Fibroblast of pulmonary artery (primary cell): ENCODE data around the gene UBALD1.

Source experiments
- DNase-seq: peaks from one replicate; pipeline ENCODE4 v3.0.0-alpha.2; 2010; ENCODE audit warnings: low read depth
- H3K4me3 ChIP-seq: replicated peaks from 2 replicates; pipeline ENCODE4 v1.5.1; 2011; ENCODE audit warnings: low read depth, mild to moderate bottlenecking, control low read depth, low read length, moderate library complexity
- TF ChIP-seq, protein P1 (sequence below): IDR thresholded peaks from 2 replicates; pipeline ENCODE4 v1.5.1; 2011; ENCODE audit warnings: mild to moderate bottlenecking, control low read depth, low read length, inconsistent platforms; ENCODE audit errors: missing control alignments

Gene UBALD1

DNA sequence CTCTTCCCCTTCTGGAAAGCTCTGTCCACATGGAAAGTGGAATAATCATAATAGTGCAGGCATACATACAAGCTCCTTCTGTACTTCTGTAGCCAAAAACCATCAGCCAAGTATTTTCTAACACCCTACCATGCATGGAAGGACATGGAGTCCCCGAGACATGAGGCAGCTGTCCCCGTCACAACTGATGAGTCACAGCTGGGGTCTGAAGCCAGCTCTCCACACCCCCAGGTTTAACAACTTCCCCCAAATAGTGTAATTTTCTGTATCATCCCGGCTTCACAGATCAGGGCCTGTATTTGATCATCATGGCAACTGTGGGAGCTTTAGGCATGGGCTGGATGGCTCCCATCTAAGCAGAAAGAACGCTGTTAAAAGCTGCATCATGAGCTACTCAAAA lies 42.0 kb downstream of the UBALD1 start:
- DNase-seq, result peak; percentile 37
- TF ChIP-seq, protein P1, sequence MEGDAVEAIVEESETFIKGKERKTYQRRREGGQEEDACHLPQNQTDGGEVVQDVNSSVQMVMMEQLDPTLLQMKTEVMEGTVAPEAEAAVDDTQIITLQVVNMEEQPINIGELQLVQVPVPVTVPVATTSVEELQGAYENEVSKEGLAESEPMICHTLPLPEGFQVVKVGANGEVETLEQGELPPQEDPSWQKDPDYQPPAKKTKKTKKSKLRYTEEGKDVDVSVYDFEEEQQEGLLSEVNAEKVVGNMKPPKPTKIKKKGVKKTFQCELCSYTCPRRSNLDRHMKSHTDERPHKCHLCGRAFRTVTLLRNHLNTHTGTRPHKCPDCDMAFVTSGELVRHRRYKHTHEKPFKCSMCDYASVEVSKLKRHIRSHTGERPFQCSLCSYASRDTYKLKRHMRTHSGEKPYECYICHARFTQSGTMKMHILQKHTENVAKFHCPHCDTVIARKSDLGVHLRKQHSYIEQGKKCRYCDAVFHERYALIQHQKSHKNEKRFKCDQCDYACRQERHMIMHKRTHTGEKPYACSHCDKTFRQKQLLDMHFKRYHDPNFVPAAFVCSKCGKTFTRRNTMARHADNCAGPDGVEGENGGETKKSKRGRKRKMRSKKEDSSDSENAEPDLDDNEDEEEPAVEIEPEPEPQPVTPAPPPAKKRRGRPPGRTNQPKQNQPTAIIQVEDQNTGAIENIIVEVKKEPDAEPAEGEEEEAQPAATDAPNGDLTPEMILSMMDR, result no peak

DNA sequence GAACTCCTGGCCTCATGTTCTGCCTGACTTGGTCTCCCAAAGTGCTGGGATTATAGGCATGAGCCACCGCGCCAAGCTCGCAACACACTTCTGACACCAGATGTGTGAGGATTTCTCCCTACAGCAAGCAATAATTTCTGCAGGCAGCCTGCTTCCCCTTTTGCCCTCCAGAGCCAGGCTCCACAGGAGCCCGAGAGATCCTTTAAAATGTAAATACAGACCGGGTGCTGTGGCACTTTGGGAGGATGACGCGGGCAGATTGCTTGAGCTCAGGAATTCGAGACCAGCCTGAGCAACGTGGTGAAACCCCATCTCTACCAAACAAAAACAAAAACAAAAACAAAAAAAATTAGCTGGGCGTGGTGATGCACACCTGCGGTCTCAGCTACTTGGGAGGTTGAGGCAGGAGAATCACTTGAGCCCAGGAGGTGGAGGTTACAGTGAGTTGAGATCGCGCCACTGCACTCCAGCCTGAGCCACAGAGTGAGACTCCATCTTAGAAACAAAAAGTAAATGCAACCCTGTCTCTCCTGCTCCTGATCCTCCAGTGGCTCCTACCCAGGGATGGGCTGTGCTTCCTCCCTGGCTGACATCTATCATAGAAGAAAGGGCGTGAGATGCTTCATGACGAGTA lies 43.9 kb downstream of the UBALD1 start:
- DNase-seq, result no peak
- no peak overlapping the region for H3K4me3 ChIP-seq
- TF ChIP-seq, protein P1, result no peak

More for the DNA sequence above, 42.0 kb downstream of the UBALD1 start:
- H3K4me3 ChIP-seq, result no peak overlapping the region

DNA sequence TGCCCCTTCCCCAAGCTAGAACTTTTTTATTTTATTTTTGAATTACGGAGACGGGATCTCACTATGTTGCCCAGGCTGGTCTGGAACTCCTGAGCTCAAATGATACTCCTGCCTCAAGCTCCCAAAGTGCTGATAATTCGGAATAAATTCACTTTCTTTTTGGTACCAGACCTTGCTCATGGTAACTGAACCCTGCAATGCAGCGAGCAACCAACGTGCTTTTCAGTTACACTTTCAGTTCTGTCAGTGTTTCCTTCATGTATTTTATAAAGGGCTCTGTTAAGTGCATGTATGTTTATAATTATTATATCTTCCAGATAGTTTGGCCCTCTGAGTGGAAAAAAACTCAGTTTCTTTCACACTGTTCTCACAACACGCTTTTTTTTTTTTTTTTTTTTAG lies 44.6 kb downstream of the UBALD1 start:
- no peak for DNase-seq
- TF ChIP-seq, protein P1, result no peak
- no peak overlapping the region for H3K4me3 ChIP-seq

DNA sequence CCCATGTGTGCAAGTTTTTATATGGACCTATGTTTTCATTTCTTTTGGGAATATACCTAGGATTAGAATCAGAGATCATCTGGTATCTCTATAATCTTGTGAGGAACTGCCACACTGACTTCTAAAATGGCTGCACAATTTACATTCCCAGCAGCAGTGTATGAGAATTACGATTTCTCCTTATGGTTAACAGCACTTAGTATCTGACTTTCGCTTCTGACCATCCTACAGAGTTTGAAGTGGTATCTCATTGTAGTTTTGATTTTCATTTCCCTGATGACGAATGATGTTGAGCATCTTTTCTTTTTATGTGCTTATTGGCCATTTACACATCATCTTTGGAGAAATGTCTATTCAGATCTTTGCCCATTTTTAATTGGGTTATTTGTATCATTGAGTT lies 48.5 kb downstream of the UBALD1 start:
- TF ChIP-seq, protein P1, result no peak
- no peak overlapping the region for H3K4me3 ChIP-seq
- no peak for DNase-seq

DNA sequence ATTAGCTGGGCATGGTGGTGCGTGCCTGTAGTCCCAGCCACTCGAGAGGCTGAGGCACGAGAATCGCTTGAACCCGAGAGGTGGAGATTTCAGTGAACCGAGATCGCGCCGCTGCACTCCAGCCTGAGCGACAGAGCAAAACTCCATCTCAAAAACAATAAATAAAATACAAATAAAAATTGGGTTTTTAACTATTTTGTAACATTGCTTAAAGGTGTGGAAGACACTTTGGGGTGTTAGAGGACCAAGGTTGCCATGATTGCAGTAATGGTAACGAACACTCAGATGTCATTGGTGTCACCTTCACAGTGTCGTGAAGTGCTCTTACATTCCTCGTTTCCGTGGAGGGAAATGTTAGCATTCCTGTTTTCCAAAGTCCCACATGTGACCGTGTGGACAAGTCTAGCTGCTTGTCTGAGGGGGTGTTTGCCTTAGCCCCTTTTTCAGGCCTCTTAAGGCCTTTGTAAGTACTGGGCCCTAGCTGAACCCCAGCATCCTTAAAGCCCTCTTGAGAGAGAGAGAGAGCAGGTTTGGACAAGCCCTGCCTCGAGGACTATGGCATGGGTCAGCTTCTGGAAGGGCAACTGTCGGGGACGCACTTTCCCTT lies 49.9 kb downstream of the UBALD1 start:
- no peak overlapping the region for H3K4me3 ChIP-seq
- DNase-seq, result no peak
- TF ChIP-seq, protein P1, result no peak

DNA sequence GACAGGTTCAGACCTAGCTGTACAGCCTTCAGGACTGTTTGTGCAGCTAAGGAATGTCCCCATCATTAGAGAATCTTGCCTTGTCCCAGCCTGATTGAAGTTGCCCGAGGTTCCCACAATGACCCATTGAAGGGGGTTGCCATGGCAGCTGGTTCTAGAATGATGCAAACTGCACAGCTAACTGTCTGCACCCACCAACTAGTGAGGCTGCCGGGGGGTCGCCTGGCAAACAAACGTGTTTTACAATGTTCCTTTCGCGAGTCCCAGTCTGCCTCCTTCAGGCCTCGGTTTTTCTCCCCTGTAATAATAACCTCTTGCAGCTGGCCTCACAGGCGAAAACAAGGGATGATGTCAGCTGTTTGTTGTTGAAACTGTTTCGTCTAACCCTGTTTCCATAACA lies 53.1 kb downstream of the UBALD1 start:
- no peak overlapping the region for H3K4me3 ChIP-seq
- no peak for DNase-seq
- TF ChIP-seq, protein P1, result no peak
